Measurements from ENCODE around the gene OR4K14. TPM values are rescaled to one million over a fixed set of nuclear protein-coding genes. Genes with fewer than 3 reads are reported as not detected.
"Not testable (repeated sequence)": the region's sequence is repeated elsewhere in the genome, so short reads cannot be mapped to it uniquely, and the experiment has no call there.

The OR4K14 gene, protein sequence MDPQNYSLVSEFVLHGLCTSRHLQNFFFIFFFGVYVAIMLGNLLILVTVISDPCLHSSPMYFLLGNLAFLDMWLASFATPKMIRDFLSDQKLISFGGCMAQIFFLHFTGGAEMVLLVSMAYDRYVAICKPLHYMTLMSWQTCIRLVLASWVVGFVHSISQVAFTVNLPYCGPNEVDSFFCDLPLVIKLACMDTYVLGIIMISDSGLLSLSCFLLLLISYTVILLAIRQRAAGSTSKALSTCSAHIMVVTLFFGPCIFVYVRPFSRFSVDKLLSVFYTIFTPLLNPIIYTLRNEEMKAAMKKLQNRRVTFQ
- polyA plus RNA-seq (2013, experiment 1 of 2; ENCODE audit: insufficient read length): not detected
- polyA plus RNA-seq (2013, experiment 2 of 2; ENCODE audit: insufficient read length): not detected

GRCh38 chr14:20019257-20019865 is at the start of gene OR4K14:
TSS of gene OR4K14 (minus strand) at chr14:20019307. CDS start at chr14:20015193, 4,114 bp downstream.
- DNase-seq: no peak

- DNase-seq: no peak
These were observed 40.6 kb upstream of the OR4K14 start, which contains the start of gene OR4L1 for GRCh38 chr14:20059745-20060144. TSS of gene OR4L1 (plus strand) at chr14:20060045. CDS start at chr14:20060045, 0 bp downstream.

DNA sequence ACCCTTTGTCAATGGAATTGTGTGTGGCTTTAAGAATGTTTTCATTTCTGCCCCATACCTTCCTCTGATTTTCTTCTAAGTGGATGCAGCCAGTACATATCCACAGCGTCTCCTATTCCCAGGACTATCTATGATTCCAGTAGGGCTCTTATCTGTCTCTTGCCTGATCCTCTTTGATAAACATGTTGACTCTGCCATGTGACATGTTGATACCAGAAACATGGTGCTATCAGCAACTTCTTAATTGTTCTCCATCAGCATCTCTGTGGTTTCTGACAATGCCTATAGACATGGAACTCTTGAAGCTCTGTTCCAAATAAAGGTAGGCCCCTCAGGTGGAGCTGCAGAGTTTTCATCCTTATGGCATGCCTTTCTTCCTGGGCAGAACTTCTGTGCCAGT is 29.1 kb upstream of the OR4K14 start:
- no peak for DNase-seq

GRCh38 chr14:20044243-20044642 is 25.1 kb upstream of the OR4K14 start:
- no peak for DNase-seq

- DNase-seq: no peak
These were observed 16.8 kb upstream of the OR4K14 start, which contains the start of gene OR4K13 for GRCh38 chr14:20035938-20036337. TSS of gene OR4K13 (minus strand) at chr14:20036038. CDS start at chr14:20034758, 1,280 bp downstream.

- DNase-seq: no peak
These were observed 16.3 kb upstream of the OR4K14 start for GRCh38 chr14:20035449-20035848.

GRCh38 chr14:20031058-20031457 is 12.0 kb upstream of the OR4K14 start:
- DNase-seq: no peak

- no peak for DNase-seq
These were observed 11.0 kb downstream of the OR4K14 start for GRCh38 chr14:20008156-20008555.

- DNase-seq: no peak
These were observed 16.8 kb downstream of the OR4K14 start for GRCh38 chr14:20002319-20002718.

GRCh38 chr14:20001863-20002262 is 17.2 kb downstream of the OR4K14 start, which contains the start of gene OR4Q2:
TSS of gene OR4Q2 (plus strand) at chr14:20002163.
- DNase-seq: no peak

DNA sequence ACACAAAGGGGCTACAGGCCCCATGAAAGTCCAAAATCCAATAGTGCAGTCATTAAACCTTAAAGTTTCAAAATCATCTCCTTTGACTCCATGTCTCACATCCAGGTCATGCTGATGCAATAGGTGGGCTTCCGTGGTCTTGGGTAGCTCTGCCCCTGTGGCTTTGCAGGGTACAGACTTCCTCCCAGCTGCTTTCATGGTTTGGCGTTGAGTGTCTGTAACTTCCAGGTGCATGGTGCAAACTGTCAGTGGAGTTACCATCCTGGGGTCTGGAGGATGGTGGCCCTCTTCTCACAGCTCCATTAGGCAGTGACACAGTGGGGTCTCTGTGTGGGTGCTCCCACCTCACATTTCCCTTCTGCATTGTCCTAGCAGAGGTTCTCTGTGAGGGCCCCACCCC is 25.7 kb downstream of the OR4K14 start:
- DNase-seq: no peak

GRCh38 chr14:19975291-19975690 is 43.8 kb downstream of the OR4K14 start, which contains the start of gene OR4K15:
TSS of gene OR4K15 (plus strand) at chr14:19975591. CDS start at chr14:19975591, 0 bp downstream.
- no peak for DNase-seq

DNA sequence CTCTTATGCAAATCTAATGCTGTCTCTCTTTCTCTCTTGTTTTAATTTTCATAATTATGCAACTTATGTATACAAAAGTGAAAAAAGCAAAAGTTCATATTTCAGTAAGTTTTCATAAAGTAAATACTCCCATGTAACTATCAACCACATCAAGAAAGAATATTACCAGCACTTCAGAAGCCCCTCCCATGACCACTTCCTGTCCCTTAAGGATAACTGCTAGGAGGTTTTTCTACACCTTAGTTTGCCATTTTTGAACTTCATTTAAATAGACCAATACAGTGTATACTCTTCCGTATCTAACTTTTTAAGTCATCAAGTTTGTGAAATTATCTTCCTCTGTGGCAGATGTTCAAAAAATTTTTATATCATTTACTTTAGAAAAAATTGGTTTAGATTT is 44.3 kb downstream of the OR4K14 start:
- DNase-seq: no peak

DNA sequence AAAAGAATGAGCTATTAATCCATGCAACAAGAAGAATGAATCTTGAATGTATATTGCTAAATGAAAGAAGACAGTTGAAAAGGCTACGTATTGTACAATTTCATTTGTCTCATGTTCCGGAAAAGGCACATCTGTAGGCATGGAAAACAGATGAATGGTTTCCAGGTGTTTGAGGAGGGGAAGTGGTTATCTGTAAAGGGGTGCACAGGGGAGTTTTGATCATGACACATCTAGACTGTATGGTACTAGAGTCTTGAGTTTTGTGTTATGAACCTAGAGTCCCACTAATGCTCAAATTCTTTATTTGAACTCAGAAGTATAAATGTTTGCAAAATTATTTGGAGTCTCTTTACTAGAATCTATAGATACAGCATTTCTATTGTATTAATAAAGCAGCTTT is 49.4 kb downstream of the OR4K14 start:
- not testable (repeated sequence) for DNase-seq
